SK-N-MC (cell line): ENCODE data around the gene SLC4A2.

Source experiments
- EZH2 ChIP-seq: fragments of 200-600 bp; sonication (generic); IDR thresholded peaks from one replicate; pipeline ENCODE4 v1.6.1; 2017; ENCODE audit warnings: antibody characterized with exemption
- FOXP2 ChIP-seq: optimal IDR thresholded peaks from 2 replicates; pipeline ENCODE3; 2011; ENCODE audit warnings: mild to moderate bottlenecking, moderate library complexity; ENCODE audit not compliant: insufficient read depth; ENCODE audit errors: extremely low read length, control extremely low read depth
- POLR2AphosphoS5 ChIP-seq: IDR thresholded peaks from 2 replicates; pipeline ENCODE4 v1.6.1; 2012; ENCODE audit warnings: mild to moderate bottlenecking, low read depth, low read length, borderline replicate concordance

DNA sequence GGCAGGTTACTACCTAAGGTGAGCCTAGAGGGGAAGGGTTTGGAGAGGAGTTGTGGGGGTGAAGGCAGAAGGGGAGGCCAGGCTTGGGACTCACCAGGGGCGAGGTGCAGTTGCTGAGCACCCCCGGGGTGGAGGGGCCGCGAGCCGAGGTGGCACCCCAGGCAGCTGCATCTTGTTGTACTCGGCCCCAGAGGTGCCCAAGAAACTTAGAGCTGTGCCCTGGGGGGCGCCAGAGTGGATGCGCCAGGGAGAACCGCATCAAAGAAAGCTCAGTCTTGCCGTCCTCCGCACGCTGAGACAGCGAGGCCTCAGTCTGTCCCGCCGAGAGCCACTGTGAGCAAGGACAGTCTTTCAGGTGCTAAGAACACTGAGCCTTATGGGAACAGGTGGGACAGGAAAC, 42.4 kb upstream of the SLC4A2 start:
- TF ChIP-seq POLR2AphosphoS5, result no peak
- no peak for TF ChIP-seq EZH2
- TF ChIP-seq FOXP2, result no peak
